HG02642 (cell line): ENCODE results near the gene CYP19A1.

Source experiments
- ATAC-seq: cut with Tn5 transposase; IDR thresholded peaks from one replicate; pipeline ENCODE4 v1.9.1; 2021; ENCODE audit warnings: mild to moderate bottlenecking; ENCODE audit not compliant: unreplicated experiment, poor library complexity

The CYP19A1 gene

GRCh38 chr15:51227940-51228732, 110.3 kb downstream of the CYP19A1 start:
- ATAC-seq, result peak; percentile 90

- ATAC-seq, result no peak
Observed at GRCh38 chr15:51226576-51227210, 111.7 kb downstream of the CYP19A1 start.

GRCh38 chr15:51224428-51224827, 114.0 kb downstream of the CYP19A1 start:
- no peak for ATAC-seq

GRCh38 chr15:51223771-51224229, 114.6 kb downstream of the CYP19A1 start:
- no peak for ATAC-seq

- ATAC-seq, result no peak
Observed at GRCh38 chr15:51218299-51218938, 120.0 kb downstream of the CYP19A1 start.

- no peak for ATAC-seq
Observed at GRCh38 chr15:51212909-51213308, 125.5 kb downstream of the CYP19A1 start.

- no peak for ATAC-seq
Observed at GRCh38 chr15:51212239-51212638, 126.2 kb downstream of the CYP19A1 start.

- ATAC-seq, result no peak
Observed at GRCh38 chr15:51205050-51205975, 133.1 kb downstream of the CYP19A1 start.

- ATAC-seq, result no peak
Observed at GRCh38 chr15:51203797-51204196, 134.6 kb downstream of the CYP19A1 start.

GRCh38 chr15:51202783-51203182, 135.6 kb downstream of the CYP19A1 start:
- no peak for ATAC-seq

- ATAC-seq, result no peak
Observed at GRCh38 chr15:51201581-51201980, 136.8 kb downstream of the CYP19A1 start.

- no peak for ATAC-seq
Observed at GRCh38 chr15:51200792-51201191, 137.6 kb downstream of the CYP19A1 start.

GRCh38 chr15:51199541-51199940, 138.9 kb downstream of the CYP19A1 start:
- ATAC-seq, result no peak

- ATAC-seq, result no peak
Observed at GRCh38 chr15:51198701-51199232, 139.6 kb downstream of the CYP19A1 start.

- no peak for ATAC-seq
Observed at GRCh38 chr15:51195459-51195858, 142.9 kb downstream of the CYP19A1 start.

GRCh38 chr15:51193979-51194378, 144.4 kb downstream of the CYP19A1 start:
- ATAC-seq, result no peak

- ATAC-seq, result no peak
Observed at GRCh38 chr15:51193526-51193925, 144.9 kb downstream of the CYP19A1 start.

- peak; percentile 86 for ATAC-seq
Observed at GRCh38 chr15:51192521-51193280, 145.7 kb downstream of the CYP19A1 start.

GRCh38 chr15:51191766-51192165, 146.6 kb downstream of the CYP19A1 start:
- no peak for ATAC-seq
